ENCODE results near the gene TMEM242.

The TMEM242 gene

GRCh38 chr6:157293780-157294179 lies 29.5 kb downstream of the TMEM242 start:
- TF ChIP-seq CTCF (IDR thresholded peaks at IDR 0.05; ENCODE audit: low read depth, low read length, poor library complexity, severe bottlenecking) (no peak), EZH2phosphoT487 (IDR thresholded peaks at IDR 0.05; ENCODE audit: borderline replicate concordance, low read length) (no peak)
- H3K79me2 ChIP-seq (ENCODE audit: control insufficient read depth, low read length): no peaks in the 10 kb centered on the region
- H3K4me3 ChIP-seq (ENCODE audit: low read length): no peak overlapping the region
- H3F3A ChIP-seq (ENCODE audit: control insufficient read depth, insufficient read depth): no peaks in the 10 kb centered on the region
- H3K9me3 ChIP-seq (ENCODE audit: control insufficient read depth, insufficient read depth, low read length): no peaks in the 10 kb centered on the region
- H3K4me2 ChIP-seq (ENCODE audit: low read length): no peak overlapping the region
- H4K20me1 ChIP-seq (ENCODE audit: control insufficient read depth, insufficient read depth, low read depth, low read length): no peaks in the 10 kb centered on the region
- no peaks in the 10 kb centered on the region for H3K27me3 ChIP-seq (ENCODE audit: control insufficient read depth, low read length)
- no peaks in the 10 kb centered on the region for H3K36me3 ChIP-seq (ENCODE audit: control insufficient read depth, low read length)
- no peak overlapping the region for H3K27ac ChIP-seq (ENCODE audit: low read depth, low read length)
- H3K4me1 ChIP-seq (ENCODE audit: control insufficient read depth, low read length): peaks cover 5% of the 10 kb centered on the region
- H3K9me2 ChIP-seq (replicated peaks; ENCODE audit: control insufficient read depth, low read length): no peaks in the 10 kb centered on the region

- H4K20me1 ChIP-seq (ENCODE audit: control insufficient read depth, insufficient read depth, low read depth, low read length): no peaks in the 10 kb centered on the region
- no peaks in the 10 kb centered on the region for H3F3A ChIP-seq (ENCODE audit: control insufficient read depth, insufficient read depth)
- H3K9me2 ChIP-seq (replicated peaks; ENCODE audit: control insufficient read depth, low read length): no peaks in the 10 kb centered on the region
- H3K4me1 ChIP-seq (ENCODE audit: control insufficient read depth, low read length): no peaks in the 10 kb centered on the region
- no peak overlapping the region for H3K4me3 ChIP-seq (ENCODE audit: low read length)
- H3K27ac ChIP-seq (ENCODE audit: low read depth, low read length): no peak overlapping the region
- TF ChIP-seq CTCF (IDR thresholded peaks at IDR 0.05; ENCODE audit: low read depth, low read length, poor library complexity, severe bottlenecking): no peak
- TF ChIP-seq EZH2phosphoT487 (IDR thresholded peaks at IDR 0.05; ENCODE audit: borderline replicate concordance, low read length): no peak
- H3K27me3 ChIP-seq (ENCODE audit: control insufficient read depth, low read length): no peaks in the 10 kb centered on the region
- no peaks in the 10 kb centered on the region for H3K79me2 ChIP-seq (ENCODE audit: control insufficient read depth, low read length)
- no peaks in the 10 kb centered on the region for H3K9me3 ChIP-seq (ENCODE audit: control insufficient read depth, insufficient read depth, low read length)
- no peak overlapping the region for H3K4me2 ChIP-seq (ENCODE audit: low read length)
- no peaks in the 10 kb centered on the region for H3K36me3 ChIP-seq (ENCODE audit: control insufficient read depth, low read length)
Measured at GRCh38 chr6:157292202-157292601, 31.1 kb downstream of the TMEM242 start.

DNA sequence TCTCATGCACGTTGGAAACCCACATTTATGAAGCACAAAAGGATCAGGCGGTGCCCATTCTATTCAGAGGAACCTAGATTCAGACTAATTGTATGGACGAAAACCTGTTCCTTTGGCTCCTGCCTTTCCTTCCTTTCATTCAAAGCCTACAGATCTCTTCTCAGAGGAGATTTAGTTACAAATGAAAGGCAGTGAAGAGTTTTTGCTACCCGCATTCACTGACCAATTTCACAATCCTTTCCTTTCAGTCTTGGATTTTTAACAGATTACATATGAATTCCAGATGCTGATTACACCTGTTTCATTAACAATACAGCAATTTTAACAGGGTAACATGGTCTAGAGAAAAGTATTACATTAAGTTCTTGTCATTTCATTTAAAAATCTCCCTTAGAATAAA lies 32.0 kb downstream of the TMEM242 start:
- Histone ChIP-seq H3F3A (ENCODE audit: control insufficient read depth, insufficient read depth) (no peaks in the 10 kb centered on the region), H3K4me3 (ENCODE audit: low read length) (no peak overlapping the region), H3K36me3 (ENCODE audit: control insufficient read depth, low read length) (no peaks in the 10 kb centered on the region), H3K27ac (ENCODE audit: low read depth, low read length) (no peak overlapping the region), H3K4me1 (ENCODE audit: control insufficient read depth, low read length) (no peaks in the 10 kb centered on the region), H3K9me2 (replicated peaks; ENCODE audit: control insufficient read depth, low read length) (no peaks in the 10 kb centered on the region), H3K9me3 (ENCODE audit: control insufficient read depth, insufficient read depth, low read length) (no peaks in the 10 kb centered on the region), H4K20me1 (ENCODE audit: control insufficient read depth, insufficient read depth, low read depth, low read length) (no peaks in the 10 kb centered on the region), H3K27me3 (ENCODE audit: control insufficient read depth, low read length) (no peaks in the 10 kb centered on the region), H3K4me2 (ENCODE audit: low read length) (no peak overlapping the region), H3K79me2 (ENCODE audit: control insufficient read depth, low read length) (no peaks in the 10 kb centered on the region)
- TF ChIP-seq EZH2phosphoT487 (IDR thresholded peaks at IDR 0.05; ENCODE audit: borderline replicate concordance, low read length): no peak
- no peak for TF ChIP-seq CTCF (IDR thresholded peaks at IDR 0.05; ENCODE audit: low read depth, low read length, poor library complexity, severe bottlenecking)

GRCh38 chr6:157290797-157291196 lies 32.5 kb downstream of the TMEM242 start:
- no peak overlapping the region for H3K27ac ChIP-seq (ENCODE audit: low read depth, low read length)
- H4K20me1 ChIP-seq (ENCODE audit: control insufficient read depth, insufficient read depth, low read depth, low read length): no peaks in the 10 kb centered on the region
- H3K4me2 ChIP-seq (ENCODE audit: low read length): no peak overlapping the region
- no peaks in the 10 kb centered on the region for H3K9me2 ChIP-seq (replicated peaks; ENCODE audit: control insufficient read depth, low read length)
- no peaks in the 10 kb centered on the region for H3K36me3 ChIP-seq (ENCODE audit: control insufficient read depth, low read length)
- H3K27me3 ChIP-seq (ENCODE audit: control insufficient read depth, low read length): no peaks in the 10 kb centered on the region
- no peak for TF ChIP-seq EZH2phosphoT487 (IDR thresholded peaks at IDR 0.05; ENCODE audit: borderline replicate concordance, low read length)
- TF ChIP-seq CTCF (IDR thresholded peaks at IDR 0.05; ENCODE audit: low read depth, low read length, poor library complexity, severe bottlenecking): no peak
- H3F3A ChIP-seq (ENCODE audit: control insufficient read depth, insufficient read depth): no peaks in the 10 kb centered on the region
- no peak overlapping the region for H3K4me3 ChIP-seq (ENCODE audit: low read length)
- H3K79me2 ChIP-seq (ENCODE audit: control insufficient read depth, low read length): no peaks in the 10 kb centered on the region
- H3K9me3 ChIP-seq (ENCODE audit: control insufficient read depth, insufficient read depth, low read length): no peaks in the 10 kb centered on the region
- H3K4me1 ChIP-seq (ENCODE audit: control insufficient read depth, low read length): no peaks in the 10 kb centered on the region

All from DOHH2 (cell line).